ENCODE measurements around the gene SLC25A51.

SLC25A51 gene

DNA sequence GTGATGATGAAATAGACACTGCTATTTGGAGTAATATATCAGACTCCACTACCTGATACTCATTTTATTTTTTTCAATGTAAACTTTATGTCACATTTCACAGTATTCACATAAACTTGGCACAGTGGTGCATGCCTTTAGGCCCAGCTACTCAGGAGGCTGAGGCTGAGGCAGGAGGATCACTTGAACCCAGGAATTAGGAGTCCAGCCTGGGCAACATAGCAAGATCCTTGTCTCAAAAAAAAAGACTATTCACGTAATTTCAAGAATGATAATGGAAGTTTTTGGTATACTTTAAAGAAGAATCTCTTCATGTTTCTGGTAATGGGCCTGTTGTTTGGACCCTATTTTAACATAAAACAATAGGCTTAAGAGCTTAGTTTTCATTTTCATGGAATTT lies 47.4 kb downstream of the SLC25A51 start:
- H3K9me3 ChIP-seq (ENCODE audit: insufficient read depth, low read length) = no peaks in the 10 kb centered on the region
- no peak overlapping the region for H3K9ac ChIP-seq (ENCODE audit: insufficient read length, low read depth)
- TF ChIP-seq YY1 (IDR thresholded peaks at IDR 0.05; ENCODE audit: insufficient read depth, insufficient read length) = no peak
- TF ChIP-seq SUZ12 (IDR thresholded peaks at IDR 0.05; ENCODE audit: extremely low read depth, insufficient read depth, insufficient read length) = no peak
- no peak for TF ChIP-seq ZNF274 (IDR thresholded peaks at IDR 0.05; ENCODE audit: low read depth, low read length)
- DNase-seq (ENCODE audit: low read depth, low spot score) = no peak
- no peaks in the 10 kb centered on the region for H3K4me1 ChIP-seq (ENCODE audit: insufficient read depth, insufficient read length)
- peaks cover 35% of the 10 kb centered on the region for H3K36me3 ChIP-seq (ENCODE audit: insufficient read depth, insufficient read length, low read length)
- H3K27me3 ChIP-seq (ENCODE audit: insufficient read depth, insufficient read length) = no peaks in the 10 kb centered on the region
- no peak overlapping the region for H3K4me3 ChIP-seq (ENCODE audit: insufficient read length, low read depth)

- Histone ChIP-seq H3K9me3 (ENCODE audit: insufficient read depth, low read length) (no peaks in the 10 kb centered on the region), H3K27me3 (ENCODE audit: insufficient read depth, insufficient read length) (no peaks in the 10 kb centered on the region), H3K4me3 (ENCODE audit: insufficient read length, low read depth) (no peak overlapping the region), H3K4me1 (ENCODE audit: insufficient read depth, insufficient read length) (no peaks in the 10 kb centered on the region), H3K9ac (ENCODE audit: insufficient read length, low read depth) (no peak overlapping the region), H3K36me3 (ENCODE audit: insufficient read depth, insufficient read length, low read length) (peaks cover 8% of the 10 kb centered on the region)
- TF ChIP-seq ZNF274 (IDR thresholded peaks at IDR 0.05; ENCODE audit: low read depth, low read length) (no peak), SUZ12 (IDR thresholded peaks at IDR 0.05; ENCODE audit: extremely low read depth, insufficient read depth, insufficient read length) (no peak), YY1 (IDR thresholded peaks at IDR 0.05; ENCODE audit: insufficient read depth, insufficient read length) (no peak)
- no peak for DNase-seq (ENCODE audit: low read depth, low spot score)
These were observed 51.7 kb downstream of the SLC25A51 start for GRCh38 chr9:37852222-37852621.

DNA sequence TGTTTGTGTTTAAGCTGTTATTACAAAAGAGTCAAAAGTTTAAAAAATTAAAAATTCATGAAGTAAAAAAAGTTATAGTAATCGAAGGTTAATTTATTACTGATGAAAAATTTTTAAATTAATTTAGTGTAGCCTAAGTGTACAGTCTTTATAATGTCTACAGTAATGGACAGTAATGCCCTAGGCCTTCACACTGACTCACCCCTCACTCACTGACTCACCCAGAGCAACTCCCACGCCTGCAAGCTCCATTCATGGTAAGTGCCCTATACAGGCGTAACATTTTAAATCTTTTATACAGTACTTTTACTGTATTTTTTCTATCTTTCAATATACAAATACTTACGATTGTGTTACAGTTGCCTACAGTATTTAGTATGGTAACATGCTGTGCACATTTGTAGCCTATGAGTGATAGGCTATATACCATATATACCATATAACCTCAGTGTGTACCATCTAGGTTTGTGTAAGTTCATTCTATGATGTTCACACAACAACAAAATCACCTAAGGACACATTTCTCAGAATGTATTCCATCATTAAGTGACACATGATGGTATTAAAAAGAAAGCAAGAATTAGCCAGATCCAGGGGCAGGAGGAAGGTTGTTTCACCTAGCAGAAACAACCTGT lies 63.2 kb downstream of the SLC25A51 start:
- H3K27me3 ChIP-seq (ENCODE audit: insufficient read depth, insufficient read length) = no peaks in the 10 kb centered on the region
- TF ChIP-seq YY1 (IDR thresholded peaks at IDR 0.05; ENCODE audit: insufficient read depth, insufficient read length) (no peak), SUZ12 (IDR thresholded peaks at IDR 0.05; ENCODE audit: extremely low read depth, insufficient read depth, insufficient read length) (no peak), ZNF274 (IDR thresholded peaks at IDR 0.05; ENCODE audit: low read depth, low read length) (no peak)
- no peak for DNase-seq (ENCODE audit: low read depth, low spot score)
- no peaks in the 10 kb centered on the region for H3K9me3 ChIP-seq (ENCODE audit: insufficient read depth, low read length)
- H3K4me1 ChIP-seq (ENCODE audit: insufficient read depth, insufficient read length) = no peaks in the 10 kb centered on the region
- H3K4me3 ChIP-seq (ENCODE audit: insufficient read length, low read depth) = no peak overlapping the region
- H3K36me3 ChIP-seq (ENCODE audit: insufficient read depth, insufficient read length, low read length) = peaks cover 16% of the 10 kb centered on the region
- H3K9ac ChIP-seq (ENCODE audit: insufficient read length, low read depth) = no peak overlapping the region

DNA sequence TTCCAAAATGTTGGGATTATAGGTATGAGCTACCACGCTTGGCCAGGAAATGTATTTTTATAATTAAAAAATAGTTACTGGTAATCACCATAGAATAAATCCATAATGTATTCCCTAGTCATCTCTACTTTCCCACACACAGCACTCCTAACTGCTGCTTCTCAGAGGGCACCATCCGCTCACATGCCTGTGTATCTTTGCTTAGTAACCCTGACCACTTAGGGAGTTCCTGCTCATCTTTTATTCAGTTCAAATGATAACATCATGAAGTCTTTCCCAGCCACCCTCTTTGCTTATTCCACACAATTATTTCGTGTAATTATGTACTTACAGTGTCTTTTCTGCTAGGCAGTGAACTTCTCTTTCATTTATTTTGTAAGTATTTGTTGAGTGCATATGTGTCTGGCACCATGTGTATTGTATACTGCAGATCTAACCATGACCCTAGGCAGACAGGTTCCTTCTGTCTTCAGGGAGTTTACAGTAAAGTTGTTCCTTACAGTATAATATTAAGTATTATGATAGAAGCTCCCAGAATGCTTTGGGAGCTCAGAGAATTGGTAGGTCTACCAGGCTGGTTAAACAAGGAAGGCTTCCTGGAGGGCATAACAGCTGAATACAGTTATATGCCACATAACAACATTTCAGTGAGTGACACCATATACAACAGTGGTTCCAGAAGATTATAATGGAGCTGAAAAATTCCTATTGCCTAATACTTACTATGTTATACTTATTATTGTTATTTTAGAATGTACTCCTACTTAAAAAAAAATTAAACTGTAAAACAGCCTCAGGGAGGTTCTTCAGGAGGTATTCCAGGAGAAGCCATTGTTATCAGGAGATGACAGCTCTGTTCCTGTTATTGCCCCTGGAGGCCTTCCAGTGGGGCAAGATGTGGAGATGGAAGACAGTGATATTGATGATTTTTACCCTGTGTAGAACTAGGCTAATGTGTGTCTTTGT lies 64.1 kb downstream of the SLC25A51 start:
- peaks cover 13% of the 10 kb centered on the region for H3K36me3 ChIP-seq (ENCODE audit: insufficient read depth, insufficient read length, low read length)
- no peak overlapping the region for H3K4me3 ChIP-seq (ENCODE audit: insufficient read length, low read depth)
- H3K4me1 ChIP-seq (ENCODE audit: insufficient read depth, insufficient read length) = no peaks in the 10 kb centered on the region
- no peaks in the 10 kb centered on the region for H3K27me3 ChIP-seq (ENCODE audit: insufficient read depth, insufficient read length)
- TF ChIP-seq YY1 (IDR thresholded peaks at IDR 0.05; ENCODE audit: insufficient read depth, insufficient read length) = no peak
- no peak for TF ChIP-seq ZNF274 (IDR thresholded peaks at IDR 0.05; ENCODE audit: low read depth, low read length)
- no peak for TF ChIP-seq SUZ12 (IDR thresholded peaks at IDR 0.05; ENCODE audit: extremely low read depth, insufficient read depth, insufficient read length)
- H3K9ac ChIP-seq (ENCODE audit: insufficient read length, low read depth) = no peak overlapping the region
- H3K9me3 ChIP-seq (ENCODE audit: insufficient read depth, low read length) = no peaks in the 10 kb centered on the region
- DNase-seq (ENCODE audit: low read depth, low spot score) = no peak

All from NT2/D1 (cell line).